H1 (cell line): ENCODE results near the gene OVOL3. TPM values are rescaled to one million over a fixed set of nuclear protein-coding genes. Genes with fewer than 3 reads are reported as not detected.

Experiments used
- PHF8 ChIP-seq: fragments of 200-600 bp; sonication (generic); conservative IDR thresholded peaks from 2 replicates; pipeline ENCODE4 v1.7.1; 2012; ENCODE audit warnings: low read depth, mild to moderate bottlenecking, inconsistent platforms, low read length, moderate library complexity
- RBBP5 ChIP-seq: IDR thresholded peaks from 2 replicates; pipeline ENCODE4 v1.7.1; 2012; ENCODE audit warnings: low read depth, mild to moderate bottlenecking, inconsistent platforms, low read length, moderate library complexity, borderline replicate concordance
- RXRA ChIP-seq: IDR thresholded peaks from 2 replicates; pipeline ENCODE4 v1.6.1; 2011; ENCODE audit warnings: low read depth, mild to moderate bottlenecking, low read length, moderate library complexity; ENCODE audit not compliant: insufficient read depth
- polyA plus RNA-seq, 7 experiments: library from polyadenylated mRNA; depleted of rRNA in 3 of 7; stranded (reverse) in 5 of 7; unstranded in 2 of 7; fragments of >200 nt in 5 of 7; fragments of 200-250 nt in 2 of 7; gene quantifications; 1 replicate in 5 of 7; 2 replicates in 1 of 7; 4 replicates in 1 of 7; pipeline versions ENCODE4 v1.2.1 to v1.2.3, GENCODE V29; 2011 to 2013; ENCODE audit warnings: missing spikeins in 2 of 7, mixed read lengths in 2 of 7
- total RNA-seq: library from RNA; stranded (reverse); fragmentation: NEBNext Ultra II Directional; extraction: Animal tissue kit (Norgen Biotek cat#: 25700); gene quantifications from 2 replicates; pipeline ENCODE4 v1.2.1, GENCODE V29; 2021

OVOL3 gene
- total and polyA plus RNA-seq, 2 of the 8 experiments (the other 6 are each of a cell fraction or from before 2014, with no cell fraction given): 0.45 TPM; not detected in 1

- TF ChIP-seq PHF8 (no peak), RBBP5 (no peak), RXRA (no peak)
Observed at GRCh38 chr19:36081385-36081784, 29.6 kb upstream of the OVOL3 start (continued).
